Neuronal stem cell (in vitro differentiated cells): ENCODE data around the gene ITGB6.

Experiments
- DNase-seq: peaks from one replicate; pipeline ENCODE4 v3.0.0-alpha.2; 2013; ENCODE audit warnings: low spot score
- H2AFZ ChIP-seq: one replicate; pipeline ENCODE4 v1.6.1; 2013; ENCODE audit warnings: mild to moderate bottlenecking, low read length, inconsistent platforms
- H2AK5ac ChIP-seq: 2 replicates; pipeline ENCODE4 v1.6.1; 2013; ENCODE audit warnings: low read depth, mild to moderate bottlenecking, inconsistent platforms, low read length, moderate library complexity, mixed read lengths
- H2BK120ac ChIP-seq: 2 replicates; pipeline ENCODE4 v1.6.1; 2013; ENCODE audit warnings: low read depth, mild to moderate bottlenecking, inconsistent platforms, low read length, moderate library complexity, mixed read lengths
- H2BK12ac ChIP-seq: one replicate; pipeline ENCODE4 v1.6.1; 2013; ENCODE audit warnings: low read length, inconsistent platforms
- H2BK15ac ChIP-seq: 2 replicates; pipeline ENCODE4 v1.6.1; 2013; ENCODE audit warnings: mild to moderate bottlenecking, low read length, inconsistent platforms, mixed read lengths
- H2BK5ac ChIP-seq: one replicate; pipeline ENCODE4 v1.6.1; 2013; ENCODE audit warnings: inconsistent platforms, mild to moderate bottlenecking, low read length, moderate library complexity
- H3K14ac ChIP-seq: one replicate; pipeline ENCODE4 v1.6.1; 2013; ENCODE audit warnings: low read length, inconsistent platforms
- H3K18ac ChIP-seq: 2 replicates; pipeline ENCODE4 v1.6.1; 2013; ENCODE audit warnings: low read length, inconsistent platforms
- H3K23ac ChIP-seq: 2 replicates; pipeline ENCODE4 v1.6.1; 2013; ENCODE audit warnings: low read depth, mild to moderate bottlenecking, mixed read lengths, low read length, inconsistent platforms; ENCODE audit not compliant: poor library complexity
- H3K27ac ChIP-seq: replicated peaks from 3 replicates; pipeline ENCODE4 v1.5.1; 2013; ENCODE audit warnings: low read length, inconsistent platforms
- H3K27me3 ChIP-seq, 3 experiments: 2 replicates each; pipeline ENCODE4 v1.6.1; 2013; ENCODE audit warnings: low read length in 3 of 3, mild to moderate bottlenecking in 2 of 3, inconsistent platforms in 1 of 3, low read depth in 1 of 3, mixed read lengths in 1 of 3, moderate library complexity in 1 of 3; ENCODE audit not compliant: control insufficient read depth in 3 of 3, insufficient read depth in 3 of 3
- H3K36me3 ChIP-seq, 2 donors: replicated peaks in 1 of 2; 2 replicates each; pipeline ENCODE4 v1.6.1; 2013; ENCODE audit warnings: low read length in 2 of 2; ENCODE audit not compliant: control insufficient read depth in 2 of 2, insufficient read depth in 2 of 2
- H3K4ac ChIP-seq: 2 replicates; pipeline ENCODE4 v1.6.1; 2013; ENCODE audit warnings: inconsistent platforms, mild to moderate bottlenecking, low read length, moderate library complexity
- H3K4me1 ChIP-seq, 2 donors: 1 replicate in 1 of 2; 2 replicates in 1 of 2; pipeline ENCODE4 v1.6.1; 2013; ENCODE audit warnings: low read length in 2 of 2, low read depth in 1 of 2; ENCODE audit not compliant: control insufficient read depth in 2 of 2, insufficient read depth in 1 of 2
- H3K4me2 ChIP-seq: one replicate; pipeline ENCODE4 v1.6.1; 2013; ENCODE audit warnings: mild to moderate bottlenecking, low read length, inconsistent platforms; ENCODE audit not compliant: insufficient read depth, poor library complexity, severe bottlenecking
- H3K4me3 ChIP-seq, 2 donors: 2 replicates each; pipeline ENCODE4 v1.5.1; 2013; ENCODE audit warnings: low read length in 2 of 2, mild to moderate bottlenecking in 2 of 2, inconsistent platforms in 1 of 2, moderate library complexity in 1 of 2
- H3K79me1 ChIP-seq: one replicate; pipeline ENCODE4 v1.6.1; 2013; ENCODE audit warnings: low read depth, mild to moderate bottlenecking, inconsistent platforms, low read length, moderate library complexity
- H3K9ac ChIP-seq: one replicate; pipeline ENCODE4 v1.6.1; 2013; ENCODE audit warnings: mild to moderate bottlenecking, low read depth, low read length, inconsistent platforms; ENCODE audit not compliant: poor library complexity
- H3K9me3 ChIP-seq, 2 donors: replicated peaks in 1 of 2; 2 replicates each; pipeline versions ENCODE3 to v1.6.1; 2013; ENCODE audit warnings: low read length in 2 of 2, mild to moderate bottlenecking in 2 of 2, inconsistent platforms in 1 of 2, low read depth in 1 of 2, mixed read lengths in 1 of 2, moderate library complexity in 1 of 2; ENCODE audit not compliant: control insufficient read depth in 2 of 2, insufficient read depth in 1 of 2
- H4K8ac ChIP-seq: one replicate; pipeline ENCODE4 v1.6.1; 2013; ENCODE audit warnings: low read depth, mild to moderate bottlenecking, inconsistent platforms, low read length, moderate library complexity
- H4K91ac ChIP-seq: one replicate; pipeline ENCODE4 v1.6.1; 2013; ENCODE audit warnings: low read length, low read depth, mild to moderate bottlenecking, inconsistent platforms; ENCODE audit not compliant: poor library complexity
- WGBS, 2 donors: extraction: QIAGEN DNeasy Blood & Tissue Kit; methylation state at CpG; one replicate each; pipeline ENCODE4 v1.1.7; 2013; ENCODE audit warnings: missing lambda C conversion rate in 2 of 2, mixed read lengths in 1 of 2; ENCODE audit not compliant: insufficient read length in 2 of 2, insufficient replicate concordance in 1 of 2; ENCODE audit errors: extremely low coverage in 2 of 2; 5-methylcytosine and 5-hydroxymethylcytosine counted together

Gene ITGB6

DNA sequence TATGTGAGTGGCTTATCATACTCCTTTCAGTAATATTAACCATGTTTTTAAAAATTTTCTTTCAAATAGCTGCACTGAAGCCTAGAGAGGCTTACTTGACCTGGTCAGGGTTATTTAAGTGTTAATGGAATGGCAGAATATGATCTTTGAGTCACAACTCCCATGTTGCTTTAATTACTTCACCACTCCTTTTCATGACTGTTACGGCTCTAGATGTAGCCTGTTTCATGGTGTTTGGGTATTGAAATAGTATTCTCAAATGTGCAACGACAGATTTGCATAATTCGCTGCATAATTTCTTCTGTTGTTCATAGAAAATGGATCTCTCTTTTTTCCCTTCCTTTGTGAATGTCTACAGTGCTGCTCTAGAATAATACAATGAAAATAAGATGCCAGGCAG, 86.1 kb downstream of the ITGB6 start:
- Histone ChIP-seq H3K23ac (no peak overlapping the region), H3K14ac (no peak overlapping the region), H2BK12ac (no peak overlapping the region), H4K91ac (no peak overlapping the region), H3K4ac (no peak overlapping the region), H2AFZ (no peak overlapping the region), H3K27ac (no peak overlapping the region), H2BK5ac (no peak overlapping the region), H3K4me2 (no peak overlapping the region), H3K27me3 (no peaks in the 10 kb centered on the region), H2BK120ac (no peak overlapping the region), H3K18ac (no peak overlapping the region), H3K4me1 (no peaks in the 10 kb centered on the region), H3K9ac (no peak overlapping the region), H4K8ac (no peak overlapping the region), H2AK5ac (no peak overlapping the region), H2BK15ac (no peak overlapping the region), H3K4me3 (no peak overlapping the region), H3K79me1 (no peaks in the 10 kb centered on the region), H3K9me3 (no peaks in the 10 kb centered on the region), H3K36me3 (no peaks in the 10 kb centered on the region)
- WGBS, 2 donors = no CpG with 5 or more reads among the region's 3 CpGs
- DNase-seq = no peak

DNA sequence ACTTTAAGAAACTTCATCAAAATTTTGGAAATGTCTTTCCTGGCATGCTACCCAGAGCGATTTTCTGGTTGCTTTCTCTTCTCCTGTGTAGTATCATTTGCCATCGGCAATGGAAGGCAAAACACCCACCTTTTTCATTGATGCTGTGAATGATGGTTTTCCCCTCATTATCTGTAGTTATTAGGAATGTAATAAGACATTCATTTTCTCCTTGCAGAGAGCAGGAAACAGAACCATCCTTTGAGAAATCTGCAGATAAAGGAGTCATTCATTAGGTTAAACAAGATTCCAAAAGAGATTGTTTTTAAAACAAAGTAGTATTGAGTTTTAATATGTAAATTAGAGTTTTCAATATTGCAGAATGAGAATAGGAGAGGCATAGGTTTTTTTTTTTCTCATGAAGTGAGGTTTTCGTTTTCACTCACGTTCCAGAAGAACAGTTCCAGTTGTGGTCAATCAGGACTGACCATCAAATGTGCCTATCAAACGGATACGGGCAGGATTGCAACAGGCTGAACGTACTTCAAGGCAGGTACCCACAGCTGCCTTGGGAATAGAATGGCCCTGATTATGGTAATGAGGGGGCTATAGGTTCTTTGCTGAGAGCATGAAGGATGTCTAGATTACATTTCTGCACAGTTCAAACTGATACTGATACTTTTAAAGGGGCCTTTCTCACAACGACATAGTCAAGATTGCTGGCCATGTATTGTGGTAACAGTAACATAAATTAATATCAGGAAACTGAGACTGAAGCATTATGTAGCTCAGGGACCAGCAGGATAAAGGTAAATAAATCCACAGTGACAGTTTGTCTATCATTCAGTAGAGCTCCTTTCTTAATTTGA, 87.9 kb downstream of the ITGB6 start:
- H3K36me3 ChIP-seq = no peaks in the 10 kb centered on the region
- no peak overlapping the region for H3K23ac ChIP-seq
- H2BK12ac ChIP-seq = no peak overlapping the region
- no peak overlapping the region for H2BK5ac ChIP-seq
- H3K4ac ChIP-seq = no peak overlapping the region
- no peak overlapping the region for H4K8ac ChIP-seq
- H2AK5ac ChIP-seq = no peak overlapping the region
- H2AFZ ChIP-seq = no peak overlapping the region
- no peaks in the 10 kb centered on the region for H3K27me3 ChIP-seq
- H3K4me3 ChIP-seq = no peak overlapping the region
- H3K27ac ChIP-seq = no peak overlapping the region
- no peak overlapping the region for H3K14ac ChIP-seq
- no peaks in the 10 kb centered on the region for H3K79me1 ChIP-seq
- no peak overlapping the region for H3K9ac ChIP-seq
- no peak overlapping the region for H2BK15ac ChIP-seq
- H3K4me2 ChIP-seq = no peak overlapping the region
- no peak overlapping the region for H3K18ac ChIP-seq
- DNase-seq = no peak
- H2BK120ac ChIP-seq = no peak overlapping the region
- H4K91ac ChIP-seq = no peak overlapping the region
- no peaks in the 10 kb centered on the region for H3K4me1 ChIP-seq
- no CpG with 5 or more reads among the region's 8 CpGs for WGBS, 2 donors
- no peaks in the 10 kb centered on the region for H3K9me3 ChIP-seq

DNA sequence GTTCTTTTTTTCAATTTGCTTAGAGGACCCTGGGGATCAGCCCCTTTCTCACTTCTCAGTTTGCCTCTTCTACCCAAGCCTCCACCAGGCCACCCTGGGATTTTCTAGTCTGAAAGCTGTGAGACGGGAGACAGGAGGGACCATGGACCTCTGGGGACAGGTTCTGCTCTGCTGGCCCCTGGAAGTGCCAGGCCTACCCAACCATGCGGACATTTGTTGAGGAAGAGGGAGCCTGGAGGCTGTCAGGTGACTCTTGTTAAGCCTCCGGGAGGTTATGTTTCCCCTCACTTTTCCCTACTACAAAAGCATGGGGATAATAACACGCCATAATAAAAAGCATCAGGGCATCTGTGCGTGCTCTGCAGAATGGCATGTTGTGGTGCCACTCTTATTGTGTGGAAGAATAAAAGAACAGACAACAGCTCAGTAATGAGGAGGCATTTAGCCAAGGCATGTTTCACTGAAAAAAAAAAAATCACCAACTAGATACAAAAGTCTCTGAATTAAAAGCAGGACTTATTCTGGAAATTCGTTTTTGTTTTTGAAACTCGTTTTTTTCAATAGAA, 89.3 kb downstream of the ITGB6 start:
- no peak overlapping the region for H3K4me3 ChIP-seq
- WGBS, 2 donors = no CpG with 5 or more reads among the region's 7 CpGs

DNA sequence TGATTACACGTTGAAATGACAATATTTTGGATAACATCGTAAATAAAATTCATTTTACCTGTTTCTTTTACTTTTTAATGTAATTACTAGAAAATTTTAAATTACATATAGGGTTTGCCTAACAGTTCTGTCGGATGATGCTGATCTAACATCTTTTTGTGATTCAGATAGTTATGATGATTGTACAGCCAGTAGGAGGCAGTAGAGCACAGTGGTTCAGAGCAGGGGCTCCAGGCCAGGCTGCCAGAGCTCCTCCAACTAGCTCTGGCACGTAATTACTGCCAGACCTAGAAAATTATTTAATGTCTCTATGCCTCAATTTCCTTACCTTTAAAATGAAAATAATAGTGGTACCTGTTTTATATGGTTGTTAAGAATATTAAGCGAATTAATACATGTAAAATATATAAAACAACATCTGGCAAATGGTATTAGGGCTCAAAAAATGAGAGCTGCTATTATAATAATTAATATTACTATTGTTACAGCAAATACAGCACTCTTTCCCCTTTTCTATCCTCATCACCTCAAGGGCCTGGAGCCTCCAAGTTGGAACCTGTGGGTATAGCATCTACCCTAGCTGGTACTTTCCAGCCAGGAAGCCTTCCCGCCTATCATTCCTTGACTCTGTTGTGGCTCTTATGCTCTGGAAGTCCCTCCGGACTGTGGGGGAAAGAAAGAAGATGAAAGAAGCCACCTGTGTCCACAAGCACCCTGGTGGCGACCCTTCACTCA, 90.0 kb downstream of the ITGB6 start:
- no peak overlapping the region for H3K14ac ChIP-seq
- no CpG with 5 or more reads among the region's 8 CpGs for WGBS, 2 donors

More for the DNA sequence above, 89.3 kb downstream of the ITGB6 start:
- Histone ChIP-seq H3K27ac (no peak overlapping the region), H3K9ac (no peak overlapping the region), H3K4ac (no peak overlapping the region), H4K8ac (no peak overlapping the region), H3K18ac (no peak overlapping the region), H3K9me3 (no peaks in the 10 kb centered on the region), H3K23ac (no peak overlapping the region), H3K4me2 (no peak overlapping the region), H2BK15ac (no peak overlapping the region), H3K4me1 (no peaks in the 10 kb centered on the region), H2BK5ac (no peak overlapping the region), H3K36me3 (no peaks in the 10 kb centered on the region), H3K14ac (no peak overlapping the region), H3K79me1 (no peaks in the 10 kb centered on the region), H2BK120ac (no peak overlapping the region), H4K91ac (no peak overlapping the region), H3K27me3 (no peaks in the 10 kb centered on the region), H2AFZ (no peak overlapping the region), H2AK5ac (no peak overlapping the region), H2BK12ac (no peak overlapping the region)
- no peak for DNase-seq

More for the DNA sequence above, 90.0 kb downstream of the ITGB6 start:
- Histone ChIP-seq H3K4ac (no peak overlapping the region), H3K18ac (no peak overlapping the region), H3K4me2 (no peak overlapping the region), H3K9ac (no peak overlapping the region), H2BK120ac (no peak overlapping the region), H3K4me1 (no peaks in the 10 kb centered on the region), H4K8ac (no peak overlapping the region), H3K27ac (no peak overlapping the region), H2BK12ac (no peak overlapping the region), H3K9me3 (no peaks in the 10 kb centered on the region), H2BK15ac (no peak overlapping the region), H3K23ac (no peak overlapping the region), H2AK5ac (no peak overlapping the region), H3K36me3 (no peaks in the 10 kb centered on the region), H3K4me3 (no peak overlapping the region), H4K91ac (no peak overlapping the region), H2AFZ (no peak overlapping the region), H2BK5ac (no peak overlapping the region), H3K79me1 (no peaks in the 10 kb centered on the region), H3K27me3 (no peaks in the 10 kb centered on the region)
- peak; percentile 62 for DNase-seq
